NCI-H2227 treated with DMSO at 0.1 percent for 48 hours (cell line): Measurements from ENCODE around the gene LGALS7.
"Not testable (repeated sequence)": the region's sequence is repeated elsewhere in the genome, so short reads cannot be mapped to it uniquely, and the experiment has no call there.

Experiments
- DNase-seq: peaks from one replicate; lab custom pipeline; 2025; lab: John Stamatoyannopoulos, UW

Gene LGALS7

DNA sequence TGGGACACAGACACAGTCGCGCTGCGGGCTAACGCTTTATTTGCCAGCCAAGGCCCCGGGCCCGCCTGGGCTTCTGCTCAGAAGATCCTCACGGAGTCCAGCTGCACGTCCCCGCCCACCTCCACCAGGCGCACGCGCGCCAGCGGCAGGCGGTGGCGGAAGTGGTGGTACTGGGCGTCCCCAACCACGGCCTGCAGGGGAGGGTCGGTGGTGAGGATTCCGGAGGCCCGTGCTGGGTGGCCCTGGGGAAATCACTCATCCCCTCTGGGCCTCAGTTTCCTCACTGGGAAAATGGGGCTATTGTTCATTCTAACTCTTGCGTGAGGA lies 2.4 kb downstream of the LGALS7 start:
- DNase-seq = not testable (repeated sequence)

GRCh38 chr19:38770228-38770948 lies 2.9 kb downstream of the LGALS7 start:
- DNase-seq = not testable (repeated sequence)

GRCh38 chr19:38769635-38770211 lies 3.6 kb downstream of the LGALS7 start:
- DNase-seq = no peak

GRCh38 chr19:38766276-38767047 lies 6.9 kb downstream of the LGALS7 start:
- DNase-seq = no peak

GRCh38 chr19:38765214-38765613 lies 8.1 kb downstream of the LGALS7 start:
- no peak for DNase-seq

DNA sequence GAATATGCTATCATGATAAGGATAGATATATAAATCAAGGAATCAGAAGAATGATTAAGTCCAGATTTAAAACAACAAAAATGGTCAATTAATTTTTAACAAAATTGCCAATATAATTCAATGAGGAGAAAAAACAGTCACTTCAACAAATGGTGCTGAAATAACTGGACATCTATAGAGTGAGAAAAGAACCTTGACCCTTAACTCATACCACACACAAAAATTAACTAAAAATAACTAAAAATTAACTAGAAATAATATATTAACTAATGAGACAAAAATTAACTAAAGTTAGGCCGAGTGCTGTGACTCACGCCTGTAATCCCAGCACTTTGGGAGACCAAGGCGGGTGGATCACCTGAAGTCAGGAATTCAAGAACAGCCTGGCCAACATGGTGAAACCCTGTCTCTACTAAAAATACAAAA lies 9.5 kb downstream of the LGALS7 start:
- no peak for DNase-seq

- DNase-seq = not testable (repeated sequence)
Measured at GRCh38 chr19:38761884-38762389, 11.4 kb downstream of the LGALS7 start.

DNA sequence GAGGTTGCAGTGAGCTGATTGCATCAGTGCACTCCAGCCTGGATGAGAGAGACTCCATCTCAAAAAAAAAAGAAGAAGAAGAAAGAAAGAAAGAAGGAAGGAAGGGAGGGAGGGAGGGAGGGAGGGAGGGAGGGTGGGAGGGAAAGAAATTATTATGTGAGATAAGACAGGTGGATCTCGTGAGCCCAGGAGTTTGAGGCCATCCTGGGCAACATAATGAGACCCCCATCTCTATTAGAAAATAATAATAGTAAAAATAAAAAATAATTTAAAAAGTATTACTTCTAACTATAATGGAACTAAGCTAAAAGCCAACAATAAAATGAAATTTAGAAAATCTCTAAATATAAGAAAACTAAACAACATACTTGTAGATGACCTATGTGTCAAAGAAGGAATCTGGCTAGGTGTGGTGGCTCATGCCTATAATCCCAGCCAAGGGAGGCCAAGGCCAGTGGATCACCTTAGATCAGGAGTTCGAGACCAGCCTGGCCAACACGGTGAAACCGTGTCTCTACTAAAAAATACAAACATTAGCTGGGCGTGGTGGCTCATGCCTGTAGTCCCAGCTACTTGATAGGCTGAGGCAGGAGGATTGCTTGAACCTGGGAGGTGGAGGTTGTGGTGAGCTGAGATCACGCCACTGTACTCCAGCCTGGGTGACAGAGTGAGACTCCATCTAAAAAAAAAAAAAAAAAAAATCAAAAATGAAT lies 12.4 kb downstream of the LGALS7 start:
- DNase-seq = not testable (repeated sequence)

DNA sequence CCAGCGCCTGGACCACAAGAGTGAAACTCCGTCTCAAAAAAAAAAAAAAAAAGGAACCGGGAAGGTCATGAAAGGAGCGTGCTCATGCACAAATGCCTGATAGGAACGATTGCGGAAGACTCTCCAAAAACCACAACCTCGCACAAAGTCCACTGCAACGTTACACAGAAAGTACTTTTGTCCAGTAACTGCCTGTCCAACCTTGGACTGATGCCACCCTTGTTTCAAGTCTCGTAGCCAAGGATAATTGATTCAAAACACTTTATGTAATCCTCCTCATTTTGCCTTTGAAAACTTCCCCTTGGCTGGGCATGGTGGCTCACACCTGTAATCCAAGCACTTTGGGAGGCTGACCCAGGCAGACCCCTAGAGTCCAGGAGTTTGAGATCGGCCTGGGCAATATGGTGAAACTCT lies 13.7 kb downstream of the LGALS7 start:
- no peak for DNase-seq

DNA sequence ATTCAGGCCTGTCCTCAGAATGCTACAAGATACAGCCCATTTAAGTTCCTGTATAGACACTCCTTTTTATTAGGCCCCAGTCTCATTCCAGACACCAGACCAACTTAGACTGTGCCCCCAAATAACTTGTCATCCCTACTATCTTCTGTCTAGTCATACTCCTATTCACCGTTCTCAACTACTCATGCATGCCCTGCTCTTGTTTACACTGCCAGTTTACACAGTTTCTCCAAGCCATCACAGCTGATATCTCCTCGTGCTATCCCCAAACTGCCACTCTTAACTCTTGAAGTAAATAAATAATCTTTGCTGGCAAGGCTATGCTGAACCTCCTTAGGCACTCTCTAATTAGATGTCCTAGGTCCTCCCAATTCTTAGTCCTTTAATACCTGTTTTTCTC lies 19.1 kb downstream of the LGALS7 start:
- DNase-seq = not testable (repeated sequence)

DNA sequence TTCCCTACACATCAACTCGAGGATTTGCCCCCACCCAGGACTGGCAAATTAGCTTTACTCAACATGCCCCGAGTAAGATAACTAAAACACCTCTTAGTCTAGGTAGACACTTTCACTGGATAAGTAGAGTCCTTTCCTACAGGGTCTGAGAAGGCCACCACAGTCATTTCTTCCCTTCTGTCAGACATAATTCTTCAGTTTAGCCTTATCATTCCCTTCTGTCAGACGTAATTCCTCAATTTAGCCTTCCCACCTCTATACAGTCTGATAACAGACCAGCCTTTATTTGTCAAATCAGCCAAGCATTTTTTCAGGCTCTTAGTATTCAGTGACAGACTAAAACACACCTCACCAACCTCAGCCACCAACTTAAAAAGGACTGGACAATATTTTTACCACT lies 19.5 kb downstream of the LGALS7 start:
- DNase-seq = not testable (repeated sequence)

GRCh38 chr19:38745316-38745715 lies 28.0 kb downstream of the LGALS7 start:
- DNase-seq = no peak

- no peak for DNase-seq
Measured at GRCh38 chr19:38744874-38745273, 28.4 kb downstream of the LGALS7 start.

GRCh38 chr19:38744298-38744681 lies 29.0 kb downstream of the LGALS7 start, which contains the start of gene CAPN12:
Gene CAPN12, minus strand, starts transcription at chr19:38744474. Its CDS starts 309 bp downstream, at chr19:38744165.
- DNase-seq = no peak

- DNase-seq = no peak
Measured at GRCh38 chr19:38743394-38744297, 29.7 kb downstream of the LGALS7 start.

GRCh38 chr19:38742906-38743305 lies 30.4 kb downstream of the LGALS7 start:
- DNase-seq = no peak

GRCh38 chr19:38742296-38742695 lies 31.0 kb downstream of the LGALS7 start:
- no peak for DNase-seq

DNA sequence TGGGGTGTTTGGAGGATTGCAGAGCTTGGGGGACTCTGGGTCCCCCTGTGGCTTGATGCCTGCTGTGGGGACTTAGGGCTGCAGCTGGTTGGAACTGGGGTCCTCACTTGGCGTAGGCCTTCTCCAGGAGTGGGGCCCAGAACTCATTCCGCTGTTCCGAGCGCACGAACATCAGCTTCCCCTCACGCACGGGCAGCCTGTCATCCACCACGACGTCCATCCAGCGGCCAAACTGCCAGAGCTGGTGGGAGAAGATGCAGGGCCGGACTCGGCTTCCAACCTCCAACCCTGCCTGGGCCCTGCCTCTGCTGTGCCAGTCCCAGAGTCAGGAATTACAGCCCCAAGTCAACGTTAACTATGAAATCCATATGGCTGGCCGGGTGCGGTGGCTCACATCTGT lies 31.6 kb downstream of the LGALS7 start:
- DNase-seq = no peak

GRCh38 chr19:38740932-38741331 lies 32.4 kb downstream of the LGALS7 start:
- no peak for DNase-seq

GRCh38 chr19:38740257-38740592 lies 33.1 kb downstream of the LGALS7 start:
- no peak for DNase-seq
